ENCODE results near the gene PRKCE.

- TF ChIP-seq CTCF (conservative IDR thresholded peaks at IDR 0.05 in 1 of 2, IDR thresholded peaks at IDR 0.05 in 1 of 2; ENCODE audit: low read depth in 1 of 2, low read length in 2 of 2) (no peak), EZH2 (IDR thresholded peaks at IDR 0.05; ENCODE audit: low read length, missing control alignments) (no peak)
Observed at GRCh38 chr2:45765007-45765727, 113.7 kb downstream of the PRKCE start.

Measured in fibroblast of lung (primary cell).